Body of pancreas (tissue), 4 donors: ENCODE measurements around the gene PUSL1.

ENCODE experiments used
- POLR2A ChIP-seq, 3 donors: fragments of 450-650 bp; IDR thresholded peaks; one replicate each; pipeline ENCODE4 v1.6.1; 2016; ENCODE audit warnings: antibody characterized with exemption in 3 of 3, mild to moderate bottlenecking in 2 of 3
- TF ChIP-seq, protein P1 (sequence below), 7 experiments: fragments of 450-650 bp in 4 of 7; fragments of 200-600 bp in 3 of 7; sonication (generic) in 3 of 7; IDR thresholded peaks; one replicate each; pipeline ENCODE4 v1.5.1; 2016 to 2019; ENCODE audit warnings: antibody characterized with exemption in 7 of 7

- TF ChIP-seq POLR2A (IDR thresholded peaks at IDR 0.05): no peak
- TF ChIP-seq, protein P1, sequence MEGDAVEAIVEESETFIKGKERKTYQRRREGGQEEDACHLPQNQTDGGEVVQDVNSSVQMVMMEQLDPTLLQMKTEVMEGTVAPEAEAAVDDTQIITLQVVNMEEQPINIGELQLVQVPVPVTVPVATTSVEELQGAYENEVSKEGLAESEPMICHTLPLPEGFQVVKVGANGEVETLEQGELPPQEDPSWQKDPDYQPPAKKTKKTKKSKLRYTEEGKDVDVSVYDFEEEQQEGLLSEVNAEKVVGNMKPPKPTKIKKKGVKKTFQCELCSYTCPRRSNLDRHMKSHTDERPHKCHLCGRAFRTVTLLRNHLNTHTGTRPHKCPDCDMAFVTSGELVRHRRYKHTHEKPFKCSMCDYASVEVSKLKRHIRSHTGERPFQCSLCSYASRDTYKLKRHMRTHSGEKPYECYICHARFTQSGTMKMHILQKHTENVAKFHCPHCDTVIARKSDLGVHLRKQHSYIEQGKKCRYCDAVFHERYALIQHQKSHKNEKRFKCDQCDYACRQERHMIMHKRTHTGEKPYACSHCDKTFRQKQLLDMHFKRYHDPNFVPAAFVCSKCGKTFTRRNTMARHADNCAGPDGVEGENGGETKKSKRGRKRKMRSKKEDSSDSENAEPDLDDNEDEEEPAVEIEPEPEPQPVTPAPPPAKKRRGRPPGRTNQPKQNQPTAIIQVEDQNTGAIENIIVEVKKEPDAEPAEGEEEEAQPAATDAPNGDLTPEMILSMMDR (IDR thresholded peaks at IDR 0.05): no peak
These were observed 34.0 kb upstream of the PUSL1 start for GRCh38 chr1:1274299-1274930.
